ENCODE results near the gene OXCT1.

The OXCT1 gene

DNA sequence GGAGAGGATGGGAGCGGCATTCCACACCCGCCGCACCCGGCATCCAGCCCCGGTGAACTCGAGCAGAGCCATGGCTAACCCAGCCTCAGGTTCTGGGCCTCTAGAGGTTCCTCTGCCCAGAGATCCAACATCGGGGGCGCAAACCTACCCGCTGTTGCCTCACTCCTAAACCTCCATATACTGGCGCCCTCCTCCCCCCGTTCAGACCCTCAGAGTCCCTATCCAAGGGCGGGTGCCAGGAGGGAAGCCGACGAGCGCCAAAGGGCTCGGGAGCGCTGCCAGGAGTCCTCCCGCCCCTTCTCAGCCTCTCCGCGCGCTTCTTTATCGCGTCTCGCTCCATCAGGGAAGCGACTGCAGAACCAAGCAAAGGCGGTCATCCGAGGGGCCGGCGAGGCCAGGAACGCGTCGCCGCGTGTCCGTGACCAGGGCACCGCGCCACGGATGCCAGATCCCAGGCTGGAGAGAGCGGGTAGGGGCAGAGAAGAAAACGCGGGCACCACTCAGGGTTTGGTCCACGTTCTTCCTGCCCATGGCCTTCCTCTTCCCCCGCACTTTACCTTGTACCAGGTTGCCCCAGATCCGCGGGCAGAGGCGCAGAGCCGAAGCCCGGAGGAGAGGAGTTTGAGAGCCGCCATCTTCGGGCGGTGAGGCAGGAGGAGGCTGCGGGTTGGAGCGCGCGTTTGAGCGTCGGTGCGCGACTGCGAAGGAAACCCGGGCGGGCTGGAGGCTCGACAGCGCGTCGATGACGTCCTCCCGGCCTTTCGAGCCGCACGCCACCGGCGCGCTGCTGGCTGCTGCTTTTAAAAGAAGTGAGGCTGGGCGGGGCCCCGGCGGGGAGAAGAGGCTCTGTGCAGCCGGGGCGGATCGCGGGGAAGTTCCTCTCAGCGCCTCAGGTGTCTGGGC is at the start of gene OXCT1:
OXCT1 (minus strand) TSS at position 702 of the 903 bp plus-strand sequence; CDS start at position 635, 67 bp downstream.
- peak; percentile 63 for DNase-seq (ENCODE audit: low read depth)

DNA sequence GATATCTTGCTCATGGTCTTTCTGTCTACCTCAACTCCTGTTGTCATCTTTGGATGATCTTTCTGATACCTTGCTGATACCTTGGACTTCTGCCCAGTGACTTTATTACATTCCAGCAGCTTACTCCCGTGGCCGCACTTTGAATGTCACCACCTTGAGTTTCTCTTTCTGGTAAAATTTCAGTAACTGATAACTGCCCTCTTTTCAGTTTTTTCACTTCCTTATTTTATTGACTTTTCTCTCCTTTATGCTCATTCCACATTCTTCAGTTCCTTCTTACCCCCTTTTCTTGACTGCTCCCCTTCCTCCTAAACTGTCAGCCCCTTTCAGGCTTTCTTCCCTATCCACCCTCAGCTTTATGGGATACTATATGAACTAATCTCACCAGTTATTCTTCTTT is 47.9 kb upstream of the OXCT1 start:
- no peak for DNase-seq (ENCODE audit: low read depth)

DNA sequence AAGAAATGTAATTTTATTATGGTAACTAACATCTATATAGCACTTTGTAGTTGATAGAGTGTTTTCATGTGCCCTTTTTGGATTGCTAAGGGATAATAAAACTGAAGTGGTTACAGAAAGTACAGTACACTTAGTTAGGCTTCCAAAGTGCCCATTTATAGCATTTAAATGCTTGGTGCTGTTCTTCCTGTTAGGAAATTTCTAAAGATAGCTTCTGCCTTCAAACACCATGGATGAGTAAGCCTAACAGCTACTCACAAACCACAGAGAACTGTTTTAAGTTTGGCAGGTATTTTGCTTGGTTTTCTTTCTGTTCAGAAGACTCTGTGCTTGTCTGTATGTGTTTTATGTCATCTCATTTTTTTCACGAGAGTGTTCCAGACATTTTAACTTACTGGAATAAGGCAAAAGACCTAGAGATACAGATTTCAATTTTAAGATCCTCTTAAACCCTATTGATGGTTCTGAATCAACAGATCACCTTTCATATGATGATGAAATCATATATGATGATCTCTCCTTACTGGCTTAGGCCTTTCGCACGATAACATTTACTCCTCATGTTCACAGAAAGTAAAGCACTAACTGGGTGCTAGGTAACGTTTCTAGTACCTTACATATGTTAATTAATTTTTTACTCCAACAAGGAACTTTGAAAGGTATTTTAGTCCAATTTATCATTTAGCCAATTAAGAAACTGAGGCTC is 38.3 kb upstream of the OXCT1 start:
- peak; percentile 28 for DNase-seq (ENCODE audit: low read depth)

- no peak for DNase-seq (ENCODE audit: low read depth)
Measured at GRCh38 chr5:41906151-41906550, 35.9 kb upstream of the OXCT1 start.

- peak; percentile 99 for DNase-seq (ENCODE audit: low read depth)
Measured at GRCh38 chr5:41903892-41904799, 33.9 kb upstream of the OXCT1 start, which contains the start of gene RIMOC1. RIMOC1 (plus strand) TSS chr5:41904344; CDS start chr5:41904368, 24 bp downstream.

DNA sequence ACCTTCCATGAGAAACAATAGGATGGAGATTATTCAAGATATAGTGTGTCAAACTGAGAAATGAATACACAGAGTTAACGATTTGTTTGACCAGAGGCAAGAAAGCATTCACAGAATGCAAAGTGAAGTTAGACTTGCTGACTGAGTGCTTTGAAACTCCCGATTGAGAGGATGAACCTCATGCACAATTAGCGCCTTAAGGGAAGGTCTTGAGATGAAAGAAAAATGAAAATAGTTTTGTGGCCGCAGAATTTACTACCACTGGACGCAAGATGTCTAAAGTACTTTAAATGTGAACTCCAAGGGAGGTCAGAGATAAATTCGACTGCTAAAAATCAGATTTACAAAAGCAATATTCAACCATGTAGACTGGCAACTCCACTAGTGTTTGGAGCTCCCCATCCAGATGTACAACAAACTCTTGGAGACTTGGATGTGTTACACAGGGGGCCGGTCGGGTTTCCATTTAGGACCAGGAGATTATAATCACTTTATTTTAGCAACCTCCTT is 33.2 kb upstream of the OXCT1 start:
- no peak for DNase-seq (ENCODE audit: low read depth)

- no peak for DNase-seq (ENCODE audit: low read depth)
Measured at GRCh38 chr5:41896230-41896629, 26.0 kb upstream of the OXCT1 start.

GRCh38 chr5:41893074-41893851 is 23.0 kb upstream of the OXCT1 start:
- no peak for DNase-seq (ENCODE audit: low read depth)

DNA sequence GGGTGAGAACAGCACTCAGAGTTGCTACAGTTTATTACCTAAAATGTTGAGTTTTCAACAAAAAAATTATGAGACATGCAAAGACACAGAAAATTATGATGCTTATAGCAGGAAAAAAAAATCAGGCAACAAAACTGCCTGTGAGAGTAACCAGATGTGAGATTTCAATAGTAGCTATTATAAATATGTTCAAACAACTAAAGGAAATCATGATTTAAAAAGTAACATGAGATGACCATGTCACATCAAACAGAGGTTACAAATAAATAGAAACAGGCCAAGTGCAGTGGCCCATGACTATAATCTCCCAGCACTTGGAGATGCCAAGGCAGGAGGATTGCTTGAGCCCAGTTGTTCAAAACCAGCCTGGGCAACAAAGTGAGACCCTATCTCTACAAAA is 21.8 kb upstream of the OXCT1 start:
- no peak for DNase-seq (ENCODE audit: low read depth)

DNA sequence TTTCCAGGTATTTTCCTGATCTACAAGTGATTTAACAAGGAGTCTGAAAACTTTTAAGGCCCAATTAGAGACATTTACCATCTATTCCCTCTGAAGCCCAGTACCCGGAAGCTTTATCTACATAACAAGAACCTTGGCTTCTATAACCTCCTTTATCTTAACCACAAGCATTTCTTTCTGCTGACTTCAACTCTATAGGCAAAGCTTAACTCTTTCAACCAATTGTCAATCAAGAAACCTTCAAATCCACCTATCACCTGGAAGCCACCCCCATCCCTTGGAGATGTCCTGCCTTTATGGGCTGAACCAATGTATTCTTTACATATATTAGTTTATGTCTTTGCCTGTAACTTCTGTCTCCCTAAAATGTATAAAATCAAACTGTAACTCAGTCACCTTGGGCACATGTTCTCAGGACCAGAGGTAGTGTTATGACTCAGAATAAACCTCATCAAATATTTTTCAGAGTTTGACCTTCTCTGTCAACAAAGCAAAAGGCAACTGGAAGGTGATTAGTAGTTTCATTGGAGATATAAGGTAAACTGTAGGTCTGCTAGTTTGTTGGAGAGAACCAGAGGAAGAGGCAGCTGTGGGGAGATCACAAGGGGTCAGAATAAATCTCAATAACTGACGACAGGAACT is 21.0 kb upstream of the OXCT1 start:
- no peak for DNase-seq (ENCODE audit: low read depth)

GRCh38 chr5:41885286-41885685 is 15.1 kb upstream of the OXCT1 start:
- DNase-seq (ENCODE audit: low read depth): no peak

- DNase-seq (ENCODE audit: low read depth): no peak
Measured at GRCh38 chr5:41883936-41884335, 13.7 kb upstream of the OXCT1 start.

DNA sequence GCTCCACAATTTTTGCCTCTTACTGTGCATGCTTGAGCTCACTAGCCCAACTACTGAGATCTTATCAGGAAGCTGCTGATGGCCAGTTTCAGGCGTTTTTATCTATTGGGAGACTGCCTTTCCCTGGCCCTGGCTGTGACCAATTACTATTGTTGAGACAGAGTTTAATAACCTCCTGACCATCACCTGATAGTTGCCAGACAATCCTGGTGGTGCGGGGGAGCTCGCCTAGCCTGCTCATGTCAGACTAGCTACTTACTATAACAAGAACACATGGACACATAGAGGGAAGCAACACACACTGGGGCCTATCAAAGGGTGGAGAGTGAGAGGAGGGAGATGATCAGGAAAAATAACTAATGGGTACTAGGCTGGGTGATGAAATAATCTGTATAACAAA is 13.0 kb upstream of the OXCT1 start:
- DNase-seq (ENCODE audit: low read depth): no peak

GRCh38 chr5:41882765-41883164 is 12.5 kb upstream of the OXCT1 start:
- no peak for DNase-seq (ENCODE audit: low read depth)

DNA sequence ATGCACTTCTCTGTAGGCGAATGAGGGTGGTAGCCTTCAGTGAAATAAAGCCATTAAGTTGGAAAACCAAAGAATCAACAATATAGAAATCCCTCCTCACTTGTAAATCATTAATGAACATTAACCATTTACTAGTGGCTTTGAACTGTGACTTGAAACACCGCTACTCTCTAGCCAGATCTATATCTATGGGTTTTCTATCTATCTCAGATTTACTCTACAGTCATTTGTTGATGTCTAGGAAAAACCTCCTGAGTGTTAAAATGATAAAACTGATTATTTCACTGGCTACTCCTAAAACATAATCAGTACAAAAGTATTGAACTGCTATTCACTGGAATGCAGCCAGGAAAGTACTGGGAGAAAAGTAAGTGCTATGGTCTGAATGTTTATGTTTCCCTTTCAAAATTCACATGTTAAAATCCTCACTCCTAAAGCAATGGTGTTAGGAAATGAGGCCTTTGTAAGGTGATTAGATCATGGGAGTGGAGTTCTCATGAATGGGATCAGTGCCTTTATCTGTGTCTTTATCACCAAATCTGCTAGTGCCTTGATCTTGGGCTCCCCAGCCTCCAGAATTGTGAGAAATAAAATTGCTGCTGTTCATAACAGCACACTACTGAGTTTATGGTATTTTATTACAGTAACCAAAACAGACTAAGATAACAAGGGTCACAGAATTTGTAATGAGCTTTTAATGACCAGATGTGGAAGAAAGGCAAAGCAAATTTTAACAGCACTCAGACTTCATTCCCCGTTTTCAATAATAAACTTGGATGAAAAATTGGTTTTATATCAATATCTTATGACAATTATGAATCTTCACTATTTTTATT is 8.6 kb upstream of the OXCT1 start:
- no peak for DNase-seq (ENCODE audit: low read depth)

GRCh38 chr5:41878173-41878572 is 7.9 kb upstream of the OXCT1 start:
- DNase-seq (ENCODE audit: low read depth): no peak

GRCh38 chr5:41877408-41877807 is 7.2 kb upstream of the OXCT1 start:
- no peak for DNase-seq (ENCODE audit: low read depth)

- DNase-seq (ENCODE audit: low read depth): no peak
Measured at GRCh38 chr5:41876678-41877077, 6.5 kb upstream of the OXCT1 start.

GRCh38 chr5:41875121-41875520 is 4.9 kb upstream of the OXCT1 start:
- no peak for DNase-seq (ENCODE audit: low read depth)
